Measurements from ENCODE around the gene ZFAND3. TPM values are rescaled to one million over a fixed set of nuclear protein-coding genes. Genes with fewer than 3 reads are reported as not detected.
"Not testable (repeated sequence)": the region's sequence is repeated elsewhere in the genome, so short reads cannot be mapped to it uniquely, and the experiment has no call there.

The ZFAND3 gene
- total RNA-seq, 1 donor from 2014 or later = 18.7 TPM

DNA sequence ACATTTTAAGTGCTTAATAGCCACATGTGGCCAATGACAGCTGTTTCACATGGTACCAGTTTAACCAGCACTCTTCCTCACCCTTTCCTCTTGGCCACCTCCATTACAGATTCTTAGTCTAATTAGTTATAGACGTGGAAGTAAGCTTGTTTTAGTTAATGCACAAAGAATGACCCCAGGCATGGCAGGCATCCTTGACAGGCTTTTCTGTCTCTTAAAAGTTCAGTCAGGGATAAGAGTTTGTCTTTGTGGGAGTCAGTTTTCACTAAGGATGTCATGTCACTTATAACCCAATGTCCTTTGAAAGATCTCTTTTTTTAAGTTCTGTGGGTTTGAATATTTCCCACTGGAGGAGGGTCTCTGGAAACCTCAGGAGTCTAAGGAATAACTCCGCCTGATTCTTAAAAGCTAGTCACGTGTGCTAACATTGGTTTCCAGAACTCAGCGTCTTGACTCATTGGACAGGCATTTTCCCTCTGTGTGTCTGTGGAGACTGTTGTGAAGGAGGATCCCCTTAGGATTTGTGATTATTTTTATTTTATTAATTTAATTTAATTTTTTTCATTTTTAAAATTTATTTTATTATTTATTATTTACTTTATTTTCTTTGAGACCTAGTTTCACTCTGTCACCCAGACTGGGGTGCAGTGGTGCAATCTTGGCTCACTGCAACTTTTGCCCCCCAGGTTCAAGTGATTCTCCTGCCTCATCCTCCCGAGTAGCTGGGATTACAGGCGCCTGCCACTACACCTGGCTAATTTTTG lies 171.4 kb downstream of the ZFAND3 start:
- TF ChIP-seq, protein P1, sequence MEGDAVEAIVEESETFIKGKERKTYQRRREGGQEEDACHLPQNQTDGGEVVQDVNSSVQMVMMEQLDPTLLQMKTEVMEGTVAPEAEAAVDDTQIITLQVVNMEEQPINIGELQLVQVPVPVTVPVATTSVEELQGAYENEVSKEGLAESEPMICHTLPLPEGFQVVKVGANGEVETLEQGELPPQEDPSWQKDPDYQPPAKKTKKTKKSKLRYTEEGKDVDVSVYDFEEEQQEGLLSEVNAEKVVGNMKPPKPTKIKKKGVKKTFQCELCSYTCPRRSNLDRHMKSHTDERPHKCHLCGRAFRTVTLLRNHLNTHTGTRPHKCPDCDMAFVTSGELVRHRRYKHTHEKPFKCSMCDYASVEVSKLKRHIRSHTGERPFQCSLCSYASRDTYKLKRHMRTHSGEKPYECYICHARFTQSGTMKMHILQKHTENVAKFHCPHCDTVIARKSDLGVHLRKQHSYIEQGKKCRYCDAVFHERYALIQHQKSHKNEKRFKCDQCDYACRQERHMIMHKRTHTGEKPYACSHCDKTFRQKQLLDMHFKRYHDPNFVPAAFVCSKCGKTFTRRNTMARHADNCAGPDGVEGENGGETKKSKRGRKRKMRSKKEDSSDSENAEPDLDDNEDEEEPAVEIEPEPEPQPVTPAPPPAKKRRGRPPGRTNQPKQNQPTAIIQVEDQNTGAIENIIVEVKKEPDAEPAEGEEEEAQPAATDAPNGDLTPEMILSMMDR (conservative IDR thresholded peaks at IDR 0.05; ENCODE audit: low read depth, low read length) = no peak
- no peak overlapping the region for H3K4me3 ChIP-seq (ENCODE audit: low read depth, low read length)
- DNase-seq (ENCODE audit: low read depth) = peak; percentile 57

DNA sequence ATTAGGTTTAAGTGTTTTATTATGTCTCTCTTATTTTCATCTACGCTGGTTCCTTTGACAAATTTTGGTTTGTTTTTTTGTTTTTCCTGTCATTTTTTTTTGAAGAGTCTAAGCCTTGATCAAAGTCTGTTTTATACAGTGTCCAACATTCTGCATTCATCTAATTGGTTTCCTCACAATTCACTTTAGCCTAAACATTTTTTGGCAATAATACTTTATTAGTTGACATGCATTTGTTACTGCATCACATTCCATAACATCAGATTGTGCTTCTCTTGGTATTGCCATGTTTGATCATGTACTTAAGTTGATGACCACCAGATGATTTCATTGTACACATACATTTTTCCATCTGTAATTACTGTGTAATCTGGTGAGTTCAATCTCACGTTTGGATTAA lies 173.2 kb downstream of the ZFAND3 start:
- H3K4me3 ChIP-seq (ENCODE audit: low read depth, low read length) = no peak overlapping the region
- TF ChIP-seq, protein P1 (conservative IDR thresholded peaks at IDR 0.05; ENCODE audit: low read depth, low read length) = no peak

DNA sequence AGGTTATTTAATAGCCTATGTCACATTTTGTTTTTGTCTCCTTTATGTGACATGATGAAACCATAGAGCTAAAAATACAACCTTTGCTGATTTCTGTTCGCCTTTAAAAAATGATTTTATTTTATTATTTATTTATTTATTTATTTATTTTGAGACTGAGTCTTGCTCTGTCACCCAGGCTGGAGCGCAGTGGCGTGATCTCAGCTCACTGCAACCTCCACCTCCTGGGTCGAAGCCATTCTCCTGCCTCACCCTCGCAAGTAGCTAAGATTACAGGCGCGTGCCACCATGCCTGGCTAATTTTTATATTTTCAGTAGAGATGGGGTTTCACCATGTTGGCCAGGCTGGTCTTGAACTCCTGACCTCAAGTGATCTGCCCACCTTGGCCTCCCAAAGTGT lies 173.7 kb downstream of the ZFAND3 start:
- H3K4me3 ChIP-seq (ENCODE audit: low read depth, low read length); DNase-seq (ENCODE audit: low read depth): not testable (repeated sequence)

More for the DNA sequence above, 173.2 kb downstream of the ZFAND3 start:
- no peak for DNase-seq (ENCODE audit: low read depth)

DNA sequence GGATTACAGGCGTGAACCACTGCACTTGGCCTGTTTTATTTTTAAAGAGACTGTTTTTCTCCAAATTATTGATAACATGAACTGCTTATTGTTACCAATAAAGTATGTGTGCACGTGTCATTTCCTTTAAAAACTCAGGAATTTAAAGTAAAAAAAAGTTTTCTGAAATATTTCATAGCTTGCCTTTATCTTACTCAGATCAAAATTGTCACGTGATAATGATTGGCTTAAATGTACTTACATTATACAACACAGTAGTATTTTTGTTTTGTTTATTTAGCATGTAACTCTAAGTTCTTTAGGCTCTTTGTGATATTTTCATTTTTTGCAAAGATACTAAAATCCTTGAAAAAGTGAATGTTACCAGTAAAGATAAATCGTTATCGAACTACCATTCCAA lies 174.1 kb downstream of the ZFAND3 start:
- no peak overlapping the region for H3K4me3 ChIP-seq (ENCODE audit: low read depth, low read length)
- TF ChIP-seq, protein P1 (conservative IDR thresholded peaks at IDR 0.05; ENCODE audit: low read depth, low read length) = no peak
- DNase-seq (ENCODE audit: low read depth) = no peak

DNA sequence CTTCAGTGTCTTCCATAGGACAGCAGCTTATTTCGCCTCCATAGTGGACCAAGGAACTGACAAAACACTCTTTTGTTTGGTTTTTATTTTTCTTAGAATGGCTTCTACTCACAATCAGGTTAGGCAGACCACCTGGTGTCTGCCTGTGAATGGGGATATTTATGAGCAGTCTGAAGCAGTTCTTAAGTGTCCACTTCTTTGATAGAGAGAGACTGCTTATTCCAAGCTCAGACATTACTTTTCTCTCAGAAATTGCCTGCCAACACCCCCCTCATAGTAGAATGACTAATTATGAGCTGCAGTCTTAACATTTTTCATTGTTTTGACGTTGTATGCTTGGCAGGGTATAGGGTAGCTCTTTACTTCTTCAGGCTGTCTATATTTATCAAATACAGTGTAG lies 174.7 kb downstream of the ZFAND3 start:
- DNase-seq (ENCODE audit: low read depth) = no peak
- H3K4me3 ChIP-seq (ENCODE audit: low read depth, low read length) = no peak overlapping the region
- TF ChIP-seq, protein P1 (conservative IDR thresholded peaks at IDR 0.05; ENCODE audit: low read depth, low read length) = no peak

DNA sequence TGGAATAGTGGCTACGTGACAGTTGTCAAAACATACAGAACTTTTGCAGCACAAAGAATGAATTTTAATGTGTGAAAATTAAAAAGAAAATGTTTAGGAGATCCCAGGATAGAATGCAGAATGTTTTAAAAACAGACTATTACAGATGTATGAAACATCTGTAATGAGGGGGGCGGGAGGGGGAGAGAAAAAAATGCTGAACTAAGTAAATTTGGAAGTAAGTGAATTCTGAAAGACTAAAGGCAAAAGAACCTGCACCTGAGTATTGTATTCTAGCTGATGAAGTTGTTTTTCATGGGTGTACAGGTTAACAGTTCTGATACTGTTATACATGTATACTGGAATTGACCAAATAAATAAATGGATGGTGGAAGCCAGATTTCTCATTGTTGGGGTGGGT lies 178.8 kb downstream of the ZFAND3 start:
- H3K4me3 ChIP-seq (ENCODE audit: low read depth, low read length) = no peak overlapping the region
- DNase-seq (ENCODE audit: low read depth) = no peak
- TF ChIP-seq, protein P1 (conservative IDR thresholded peaks at IDR 0.05; ENCODE audit: low read depth, low read length) = no peak

DNA sequence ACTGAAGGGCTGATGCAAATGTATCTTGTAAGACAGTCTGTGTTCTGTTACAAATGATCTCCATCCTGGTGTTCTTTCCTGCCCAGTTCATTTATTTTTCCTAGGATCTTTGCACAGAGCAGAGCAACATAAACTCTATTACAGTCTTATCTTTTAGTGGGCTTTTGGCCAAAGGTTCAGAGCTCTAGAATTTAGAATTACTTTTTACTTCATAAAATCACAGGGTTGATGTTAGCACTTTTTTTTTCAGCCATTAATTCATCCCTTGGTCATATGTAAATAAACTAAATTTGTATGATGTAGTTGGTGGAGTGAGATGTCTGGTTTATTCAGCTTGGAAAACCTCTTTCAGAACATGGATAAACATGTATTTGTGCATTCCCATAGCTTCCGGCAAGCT lies 181.9 kb downstream of the ZFAND3 start:
- DNase-seq (ENCODE audit: low read depth) = no peak
- H3K4me3 ChIP-seq (ENCODE audit: low read depth, low read length) = no peak overlapping the region
- TF ChIP-seq, protein P1 (conservative IDR thresholded peaks at IDR 0.05; ENCODE audit: low read depth, low read length) = no peak

Data from epithelial cell of proximal tubule (primary cell).